Mesendoderm (in vitro differentiated cells): ENCODE measurements around the gene CASP4.
"Not testable (repeated sequence)": the region's sequence is repeated elsewhere in the genome, so short reads cannot be mapped to it uniquely, and the experiment has no call there.

Experiments
- DNase-seq: peaks from one replicate; pipeline ENCODE4 v3.0.0; 2013
- H2AK5ac ChIP-seq: 2 replicates; pipeline ENCODE4 v1.6.1; 2013; ENCODE audit warnings: low read length, inconsistent platforms
- H2BK120ac ChIP-seq: 2 replicates; pipeline ENCODE4 v1.6.1; 2013; ENCODE audit warnings: low read depth, mild to moderate bottlenecking, low read length, moderate library complexity, mixed read lengths
- H2BK15ac ChIP-seq: replicated peaks from 2 replicates; pipeline ENCODE4 v1.6.1; 2013; ENCODE audit warnings: low read depth, mild to moderate bottlenecking, moderate library complexity
- H2BK5ac ChIP-seq: 2 replicates; pipeline ENCODE4 v1.6.1; 2013; ENCODE audit warnings: low read length, inconsistent platforms
- H3K18ac ChIP-seq: 2 replicates; pipeline ENCODE4 v1.6.1; 2013; ENCODE audit warnings: mild to moderate bottlenecking, low read length, mixed read lengths
- H3K23ac ChIP-seq: one replicate; pipeline ENCODE4 v1.6.1; 2013; ENCODE audit warnings: low read length
- H3K27ac ChIP-seq: 2 replicates; pipeline ENCODE4 v1.5.1; 2013; ENCODE audit warnings: low read depth, mild to moderate bottlenecking, inconsistent platforms, low read length, moderate library complexity
- H3K27me3 ChIP-seq: 2 replicates; pipeline ENCODE4 v1.6.1; 2013; ENCODE audit warnings: low read length, control low read depth, mild to moderate bottlenecking, inconsistent platforms; ENCODE audit not compliant: insufficient read depth, poor library complexity
- H3K36me3 ChIP-seq: 2 replicates; pipeline ENCODE4 v1.6.1; 2013; ENCODE audit warnings: low read length, inconsistent platforms; ENCODE audit not compliant: control insufficient read depth, insufficient read depth
- H3K4ac ChIP-seq: one replicate; pipeline ENCODE4 v1.6.1; 2013; ENCODE audit warnings: low read depth, mild to moderate bottlenecking, low read length, moderate library complexity
- H3K4me1 ChIP-seq: 2 replicates; pipeline ENCODE4 v1.6.1; 2013; ENCODE audit warnings: low read depth, low read length, inconsistent platforms; ENCODE audit not compliant: control insufficient read depth
- H3K4me2 ChIP-seq: 2 replicates; pipeline ENCODE4 v1.6.1; 2013; ENCODE audit warnings: low read length
- H3K4me3 ChIP-seq: 2 replicates; pipeline ENCODE4 v1.5.1; 2013; ENCODE audit warnings: mild to moderate bottlenecking, low read length
- H3K56ac ChIP-seq: one replicate; pipeline ENCODE4 v1.6.1; 2013; ENCODE audit warnings: low read length
- H3K79me1 ChIP-seq: 2 replicates; pipeline ENCODE4 v1.6.1; 2013; ENCODE audit warnings: low read length, inconsistent platforms
- H3K79me2 ChIP-seq: 2 replicates; pipeline ENCODE4 v1.6.1; 2013; ENCODE audit warnings: mild to moderate bottlenecking, low read length; ENCODE audit not compliant: control insufficient read depth, insufficient read depth
- H3K9ac ChIP-seq: 2 replicates; pipeline ENCODE4 v1.6.1; 2013; ENCODE audit warnings: low read length, inconsistent platforms
- H4K5ac ChIP-seq: one replicate; pipeline ENCODE4 v1.6.1; 2013; ENCODE audit warnings: low read length
- H4K8ac ChIP-seq: one replicate; pipeline ENCODE4 v1.6.1; 2013; ENCODE audit warnings: low read depth, mild to moderate bottlenecking, control low read depth, low read length, moderate library complexity
- WGBS: extraction: QIAGEN DNeasy Blood & Tissue Kit; methylation state at CpG from one replicate; pipeline ENCODE4 v1.1.7; 2013; ENCODE audit warnings: low lambda C conversion rate, missing lambda C conversion rate; ENCODE audit not compliant: insufficient coverage; ENCODE audit errors: extremely low coverage; 5-methylcytosine and 5-hydroxymethylcytosine counted together

CASP4 gene

DNA sequence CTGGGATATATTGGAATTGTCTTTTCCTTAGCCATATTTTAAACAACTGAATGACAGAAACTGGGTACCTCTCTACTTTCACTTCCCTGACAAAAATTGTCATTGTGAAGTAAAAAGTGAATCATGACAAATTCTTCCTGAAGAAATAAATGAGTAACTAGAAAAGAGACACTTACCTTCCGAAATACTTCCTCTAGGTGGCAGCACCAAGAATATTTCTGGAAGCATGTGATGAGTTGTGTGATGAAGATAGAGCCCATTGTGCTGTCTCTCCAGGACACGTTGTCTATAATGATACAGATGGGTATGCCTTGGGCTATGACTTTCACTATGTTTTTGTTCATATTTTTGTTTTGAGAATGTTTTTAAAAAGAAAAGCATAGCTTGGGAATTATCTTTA, 21.5 kb downstream of the CASP4 start:
- no CpG with 5 or more reads among the region's 2 CpGs for WGBS
- Histone ChIP-seq H3K4me3 (no peak overlapping the region), H3K56ac (no peak overlapping the region), H3K36me3 (no peaks in the 10 kb centered on the region), H2AK5ac (no peak overlapping the region), H3K79me1 (no peaks in the 10 kb centered on the region), H3K79me2 (no peaks in the 10 kb centered on the region), H3K23ac (no peak overlapping the region), H3K27me3 (no peaks in the 10 kb centered on the region), H3K18ac (no peak overlapping the region), H3K9ac (no peak overlapping the region), H4K5ac (no peak overlapping the region), H4K8ac (no peak overlapping the region), H2BK5ac (no peak overlapping the region), H3K4me1 (no peaks in the 10 kb centered on the region), H3K27ac (no peak overlapping the region), H3K4me2 (no peak overlapping the region), H2BK120ac (no peak overlapping the region), H3K4ac (no peak overlapping the region), H2BK15ac (no peak overlapping the region)
- peak; percentile 66 for DNase-seq

DNA sequence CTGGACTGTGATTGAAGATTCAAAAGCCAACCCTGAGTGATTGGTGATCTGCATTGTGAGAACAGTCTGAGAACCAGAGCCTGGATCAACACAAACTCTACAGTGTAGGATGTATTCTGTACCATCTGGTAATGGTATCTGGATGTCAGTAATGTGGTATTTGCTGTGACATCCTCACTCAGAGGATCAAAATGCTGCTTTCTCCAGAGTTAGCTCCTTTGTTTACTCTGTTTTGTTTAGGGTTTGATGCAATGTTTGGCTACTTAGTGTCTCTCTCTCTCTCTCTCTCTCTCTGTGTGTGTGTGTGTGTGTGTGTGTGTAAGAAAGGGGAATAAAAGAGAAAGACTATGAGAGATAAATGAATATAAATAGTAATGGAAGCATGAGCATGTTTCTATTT, 24.3 kb downstream of the CASP4 start:
- no peaks in the 10 kb centered on the region for H3K79me1 ChIP-seq
- H2BK15ac ChIP-seq: no peak overlapping the region
- H3K9ac ChIP-seq: no peak overlapping the region
- H2AK5ac ChIP-seq: no peak overlapping the region
- no peaks in the 10 kb centered on the region for H3K79me2 ChIP-seq
- H3K4me3 ChIP-seq: no peak overlapping the region
- no peak overlapping the region for H3K27ac ChIP-seq
- H3K4ac ChIP-seq: no peak overlapping the region
- H4K8ac ChIP-seq: no peak overlapping the region
- no peak overlapping the region for H3K18ac ChIP-seq
- no peak overlapping the region for H3K23ac ChIP-seq
- no peak overlapping the region for H2BK5ac ChIP-seq
- no peak overlapping the region for H2BK120ac ChIP-seq
- H3K4me1 ChIP-seq: no peaks in the 10 kb centered on the region
- H3K27me3 ChIP-seq: no peaks in the 10 kb centered on the region
- no peak overlapping the region for H4K5ac ChIP-seq
- DNase-seq: no peak
- no peak overlapping the region for H3K56ac ChIP-seq
- no peak overlapping the region for H3K4me2 ChIP-seq
- H3K36me3 ChIP-seq: no peaks in the 10 kb centered on the region

DNA sequence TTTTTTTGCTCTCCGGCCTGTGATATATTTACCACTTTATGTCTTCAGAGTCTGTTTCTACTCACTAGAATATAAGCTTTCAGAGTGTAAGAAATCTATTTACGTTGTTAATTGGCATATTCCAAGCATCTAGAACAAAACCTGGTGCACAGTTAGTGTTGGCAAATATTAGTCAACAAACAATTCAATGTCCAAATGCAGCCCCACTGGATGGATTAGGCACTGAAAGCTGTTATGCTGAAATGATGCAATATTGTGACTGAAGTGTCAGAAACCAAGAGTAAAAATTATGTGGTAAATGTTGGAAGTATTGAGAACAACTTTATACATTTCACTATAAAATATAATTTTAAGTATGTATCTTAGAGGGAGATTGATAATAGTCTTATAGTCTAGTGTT, 24.8 kb downstream of the CASP4 start:
- Histone ChIP-seq H2BK120ac (no peak overlapping the region), H4K8ac (no peak overlapping the region), H3K4me2 (no peak overlapping the region), H3K9ac (no peak overlapping the region), H3K79me1 (no peaks in the 10 kb centered on the region), H3K23ac (no peak overlapping the region), H3K18ac (no peak overlapping the region), H2BK5ac (no peak overlapping the region), H3K4me3 (no peak overlapping the region), H2AK5ac (no peak overlapping the region), H3K4ac (no peak overlapping the region), H3K36me3 (no peaks in the 10 kb centered on the region), H3K79me2 (no peaks in the 10 kb centered on the region), H3K56ac (no peak overlapping the region), H3K4me1 (no peaks in the 10 kb centered on the region), H2BK15ac (no peak overlapping the region), H4K5ac (no peak overlapping the region), H3K27ac (no peak overlapping the region), H3K27me3 (no peaks in the 10 kb centered on the region)
- DNase-seq: no peak
- WGBS: no CpG with 5 or more reads among the region's 2 CpGs

DNA sequence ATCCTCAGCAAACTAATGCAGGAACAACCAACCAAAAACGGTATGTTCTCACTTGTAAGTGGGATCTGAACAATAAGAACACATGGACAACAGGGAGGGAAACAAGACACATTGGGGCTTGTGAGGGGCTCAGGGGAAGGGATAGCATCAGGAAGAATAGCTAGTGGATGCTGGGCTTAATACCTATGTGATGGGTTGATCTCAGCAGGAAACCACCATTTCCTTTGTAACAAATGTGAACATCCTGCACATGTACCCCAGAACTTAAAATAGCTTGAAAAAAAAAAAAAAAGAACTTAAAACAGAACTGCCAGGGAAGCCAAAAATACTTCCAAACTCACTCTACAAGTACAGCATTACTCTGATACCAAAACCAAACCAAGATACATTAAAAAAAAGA, 33.8 kb downstream of the CASP4 start:
- Histone ChIP-seq H2BK120ac (no peak overlapping the region), H3K18ac (no peak overlapping the region), H2AK5ac (no peak overlapping the region), H2BK15ac (no peak overlapping the region), H3K56ac (no peak overlapping the region), H3K4me3 (no peak overlapping the region), H3K4me2 (no peak overlapping the region), H3K4me1 (no peaks in the 10 kb centered on the region), H3K27ac (no peak overlapping the region), H4K8ac (no peak overlapping the region), H3K36me3 (no peaks in the 10 kb centered on the region), H3K23ac (no peak overlapping the region), H3K79me1 (no peaks in the 10 kb centered on the region), H2BK5ac (no peak overlapping the region), H3K4ac (no peak overlapping the region), H3K9ac (no peak overlapping the region), H4K5ac (no peak overlapping the region), H3K79me2 (no peaks in the 10 kb centered on the region), H3K27me3 (no peaks in the 10 kb centered on the region)
- no CpG with 5 or more reads among the region's 1 CpG for WGBS
- no peak for DNase-seq

DNA sequence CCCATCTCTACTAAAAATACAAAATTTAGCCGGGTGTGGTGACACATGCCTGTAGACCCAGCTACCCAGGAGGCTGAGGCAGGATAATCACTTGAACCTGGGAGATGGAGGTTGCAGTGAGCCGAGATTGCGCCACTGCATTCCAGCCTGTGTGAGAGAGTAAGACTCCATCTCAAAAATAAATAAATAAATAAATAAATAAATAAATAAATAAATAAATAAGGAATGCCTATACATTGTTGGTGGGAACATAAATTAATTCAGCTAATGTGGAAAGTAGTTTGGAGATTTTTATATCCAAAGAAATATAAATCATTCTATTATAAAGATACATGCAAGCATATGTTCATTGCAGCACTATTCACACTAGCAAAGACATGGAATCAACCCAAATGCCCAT, 34.3 kb downstream of the CASP4 start:
- H3K4ac ChIP-seq, DNase-seq, H3K23ac ChIP-seq, H2BK15ac ChIP-seq, H3K56ac ChIP-seq, H3K27me3 ChIP-seq, H3K79me2 ChIP-seq, H3K4me1 ChIP-seq, H4K8ac ChIP-seq, H3K4me3 ChIP-seq, H3K79me1 ChIP-seq, H2BK120ac ChIP-seq, H2AK5ac ChIP-seq, H3K18ac ChIP-seq, H4K5ac ChIP-seq, H3K9ac ChIP-seq, H3K4me2 ChIP-seq, H2BK5ac ChIP-seq, H3K27ac ChIP-seq, H3K36me3 ChIP-seq: not testable (repeated sequence)
- no CpG with 5 or more reads among the region's 3 CpGs for WGBS

DNA sequence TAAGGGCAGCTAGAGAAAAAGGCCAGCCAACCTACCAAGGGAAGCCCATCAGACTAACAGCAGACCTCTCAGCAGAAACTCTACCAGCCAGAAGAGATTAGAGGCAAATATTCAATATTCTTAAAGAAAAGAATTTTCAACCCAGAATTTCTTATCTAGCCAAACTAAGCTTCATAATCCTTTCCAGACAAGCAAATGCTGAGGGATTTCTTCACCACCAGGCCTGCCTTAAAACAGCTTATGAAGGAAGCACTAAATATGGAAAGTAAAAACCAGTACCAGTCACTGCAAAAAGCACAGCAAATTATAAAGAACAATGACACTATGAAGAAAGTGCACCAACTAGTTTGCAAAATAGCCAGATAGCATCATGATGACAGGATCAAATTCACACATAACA, 39.6 kb downstream of the CASP4 start:
- Histone ChIP-seq H4K5ac (no peak overlapping the region), H3K79me1 (no peaks in the 10 kb centered on the region), H3K9ac (no peak overlapping the region), H2BK120ac (no peak overlapping the region), H3K4me2 (no peak overlapping the region), H3K23ac (no peak overlapping the region), H3K27ac (no peak overlapping the region), H3K79me2 (no peaks in the 10 kb centered on the region), H2BK5ac (no peak overlapping the region), H3K4ac (no peak overlapping the region), H3K4me3 (no peak overlapping the region), H4K8ac (no peak overlapping the region), H3K18ac (no peak overlapping the region), H3K36me3 (no peaks in the 10 kb centered on the region), H3K4me1 (no peaks in the 10 kb centered on the region), H3K56ac (no peak overlapping the region), H2AK5ac (no peak overlapping the region), H3K27me3 (no peaks in the 10 kb centered on the region), H2BK15ac (no peak overlapping the region)
- no peak for DNase-seq
